ENCODE data around the gene SQSTM1. TPM values are rescaled to one million over a fixed set of nuclear protein-coding genes. Genes with fewer than 3 reads are reported as not detected.

SQSTM1 gene
- total and polyA plus RNA-seq, 7 donors, result 168 to 443 (median 301) TPM

DNA sequence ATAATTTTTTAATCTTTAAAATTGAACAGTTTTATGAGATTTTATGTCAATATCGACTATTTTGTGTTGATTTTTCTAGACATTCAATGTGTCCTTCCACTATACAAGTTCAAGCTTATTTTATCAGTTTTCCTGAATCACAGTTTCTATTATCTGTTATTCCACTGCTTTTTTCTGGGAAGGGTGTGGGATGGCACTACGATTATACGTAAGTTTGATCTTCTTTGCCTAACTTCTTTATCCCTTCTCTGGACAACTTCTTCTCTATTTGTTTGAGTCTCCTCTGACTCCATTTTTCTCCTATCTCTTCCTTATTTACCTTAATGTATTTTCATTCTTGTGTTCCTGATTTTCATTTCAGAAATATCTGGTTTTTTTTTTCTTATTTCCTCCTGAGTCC lies 62.5 kb downstream of the SQSTM1 start:
- no peak overlapping the region for H3K27ac ChIP-seq
- intact Hi-C loops (cut with DNase I), result no loop called here

DNA sequence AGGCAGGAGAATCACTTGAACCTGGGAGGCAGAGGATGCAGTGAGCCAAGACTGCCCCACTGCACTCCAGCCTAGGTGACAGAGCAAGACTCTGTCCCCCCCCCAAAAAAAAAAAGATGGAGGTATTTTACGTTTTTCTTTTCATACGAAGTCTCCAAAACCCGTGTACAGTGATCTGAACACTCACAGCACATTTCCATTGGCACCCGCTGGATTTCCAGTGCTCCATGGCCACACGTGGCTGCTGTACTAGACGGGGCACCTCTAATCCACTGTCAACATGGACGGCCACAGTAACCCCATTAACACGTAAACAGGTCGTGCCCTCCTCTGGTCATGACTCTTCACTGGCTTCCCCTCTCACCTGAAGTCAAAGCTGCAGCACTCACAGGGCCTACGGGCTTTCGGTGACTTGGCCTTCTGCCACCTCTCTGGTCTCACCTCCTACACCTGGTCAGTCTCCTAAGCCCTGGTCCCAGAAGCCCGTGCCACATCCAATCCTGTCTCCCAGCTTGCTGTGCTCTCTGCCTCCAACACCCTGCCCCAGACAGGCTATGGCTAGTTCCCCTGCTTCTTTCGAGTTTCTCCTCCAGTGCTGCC lies 64.9 kb downstream of the SQSTM1 start:
- WGBS, 2 donors, result 93 to 97% methylated on average over 13 of the region's 13 CpGs
- intact Hi-C loops (cut with DNase I), result no loop called here
- Histone ChIP-seq H3K27ac (peak overlapping the region in 2 of 4 donors; percentile 34 to 45), H3K27me3 (no peaks in the 10 kb centered on the region), H3K9me3 (peaks cover 0 to 13% (median 4%) of the 10 kb centered on the region in 4 donors), H3K4me1 (peaks cover 0 to 11% (median 9%) of the 10 kb centered on the region in 4 donors), H3K36me3 (peaks cover 19 to 72% (median 41%) of the 10 kb centered on the region in 4 donors), H3K4me3 (no peak overlapping the region)
- DNase-seq, result no peak
- no peak for TF ChIP-seq POLR2AphosphoS5 (IDR thresholded peaks at IDR 0.05)
- TF ChIP-seq EP300 (IDR thresholded peaks at IDR 0.05), result no peak
- TF ChIP-seq, protein P1, sequence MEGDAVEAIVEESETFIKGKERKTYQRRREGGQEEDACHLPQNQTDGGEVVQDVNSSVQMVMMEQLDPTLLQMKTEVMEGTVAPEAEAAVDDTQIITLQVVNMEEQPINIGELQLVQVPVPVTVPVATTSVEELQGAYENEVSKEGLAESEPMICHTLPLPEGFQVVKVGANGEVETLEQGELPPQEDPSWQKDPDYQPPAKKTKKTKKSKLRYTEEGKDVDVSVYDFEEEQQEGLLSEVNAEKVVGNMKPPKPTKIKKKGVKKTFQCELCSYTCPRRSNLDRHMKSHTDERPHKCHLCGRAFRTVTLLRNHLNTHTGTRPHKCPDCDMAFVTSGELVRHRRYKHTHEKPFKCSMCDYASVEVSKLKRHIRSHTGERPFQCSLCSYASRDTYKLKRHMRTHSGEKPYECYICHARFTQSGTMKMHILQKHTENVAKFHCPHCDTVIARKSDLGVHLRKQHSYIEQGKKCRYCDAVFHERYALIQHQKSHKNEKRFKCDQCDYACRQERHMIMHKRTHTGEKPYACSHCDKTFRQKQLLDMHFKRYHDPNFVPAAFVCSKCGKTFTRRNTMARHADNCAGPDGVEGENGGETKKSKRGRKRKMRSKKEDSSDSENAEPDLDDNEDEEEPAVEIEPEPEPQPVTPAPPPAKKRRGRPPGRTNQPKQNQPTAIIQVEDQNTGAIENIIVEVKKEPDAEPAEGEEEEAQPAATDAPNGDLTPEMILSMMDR (IDR thresholded peaks at IDR 0.05), result no peak
- TF ChIP-seq POLR2A (IDR thresholded peaks at IDR 0.05), result no peak

More for the DNA sequence above, 62.5 kb downstream of the SQSTM1 start:
- H3K4me1 ChIP-seq, result peaks cover 0 to 11% (median 9%) of the 10 kb centered on the region in 4 donors
- peaks cover 0 to 13% (median 4%) of the 10 kb centered on the region in 4 donors for H3K9me3 ChIP-seq
- H3K27me3 ChIP-seq, result no peaks in the 10 kb centered on the region
- H3K4me3 ChIP-seq, result no peak overlapping the region
- peaks cover 5 to 70% (median 33%) of the 10 kb centered on the region in 4 donors for H3K36me3 ChIP-seq
- 98% methylated on average over 3 of the region's 3 CpGs for WGBS, 2 donors
- TF ChIP-seq EP300 (IDR thresholded peaks at IDR 0.05), result no peak
- no peak for TF ChIP-seq POLR2AphosphoS5 (IDR thresholded peaks at IDR 0.05)
- TF ChIP-seq POLR2A (IDR thresholded peaks at IDR 0.05), result no peak
- TF ChIP-seq, protein P1 (IDR thresholded peaks at IDR 0.05), result no peak
- no peak for DNase-seq

DNA sequence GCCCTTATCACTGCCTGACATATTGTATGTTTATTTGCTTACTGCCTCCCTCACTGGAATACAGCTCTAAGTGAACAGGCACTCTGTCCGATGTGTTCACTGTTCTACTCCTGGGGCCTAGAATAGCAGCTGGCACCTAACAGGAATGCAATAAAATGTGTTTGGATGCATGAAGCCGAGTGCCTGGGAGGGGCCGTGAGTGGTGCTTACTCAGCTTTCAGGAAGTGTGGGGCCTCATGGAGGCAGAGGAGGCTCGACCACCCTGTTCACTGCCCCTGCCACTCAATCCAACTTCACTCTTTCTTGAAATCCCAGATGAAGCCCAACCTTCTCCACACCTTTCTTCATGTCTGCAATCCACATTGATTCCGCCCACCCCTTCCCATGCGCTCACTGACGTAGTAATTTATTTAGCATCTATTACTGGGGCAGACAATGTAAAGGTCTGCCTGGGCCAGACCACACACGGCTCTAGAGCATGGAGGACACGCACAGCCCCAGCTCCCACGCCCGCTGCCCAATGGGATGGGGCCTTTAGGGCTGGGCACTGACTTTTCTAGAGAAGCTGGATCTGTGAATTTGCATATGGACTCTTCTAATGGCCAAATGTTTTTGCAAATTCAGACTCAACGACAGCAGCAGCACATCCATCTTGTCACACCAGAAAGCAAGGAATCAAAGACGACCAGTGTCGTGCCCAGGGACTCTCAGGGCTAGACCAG lies 65.6 kb downstream of the SQSTM1 start:
- no peak overlapping the region for H3K4me3 ChIP-seq
- TF ChIP-seq, protein P1 (IDR thresholded peaks at IDR 0.05), result no peak
- no peak for TF ChIP-seq EP300 (IDR thresholded peaks at IDR 0.05)
- TF ChIP-seq POLR2A (IDR thresholded peaks at IDR 0.05), result no peak
- TF ChIP-seq POLR2AphosphoS5 (IDR thresholded peaks at IDR 0.05), result no peak
- peaks cover 26 to 77% (median 49%) of the 10 kb centered on the region in 4 donors for H3K36me3 ChIP-seq
- H3K4me1 ChIP-seq, result peaks cover 0 to 11% (median 9%) of the 10 kb centered on the region in 4 donors
- H3K9me3 ChIP-seq, result peaks cover 0 to 13% (median 4%) of the 10 kb centered on the region in 4 donors
- intact Hi-C loops (cut with DNase I), result no loop called here
- H3K27me3 ChIP-seq, result no peaks in the 10 kb centered on the region
- no peak for DNase-seq
- 78 to 88% methylated on average over 14 of the region's 14 CpGs for WGBS, 2 donors
- peak overlapping the region in 2 of 4 donors; percentile 34 to 45 for H3K27ac ChIP-seq

DNA sequence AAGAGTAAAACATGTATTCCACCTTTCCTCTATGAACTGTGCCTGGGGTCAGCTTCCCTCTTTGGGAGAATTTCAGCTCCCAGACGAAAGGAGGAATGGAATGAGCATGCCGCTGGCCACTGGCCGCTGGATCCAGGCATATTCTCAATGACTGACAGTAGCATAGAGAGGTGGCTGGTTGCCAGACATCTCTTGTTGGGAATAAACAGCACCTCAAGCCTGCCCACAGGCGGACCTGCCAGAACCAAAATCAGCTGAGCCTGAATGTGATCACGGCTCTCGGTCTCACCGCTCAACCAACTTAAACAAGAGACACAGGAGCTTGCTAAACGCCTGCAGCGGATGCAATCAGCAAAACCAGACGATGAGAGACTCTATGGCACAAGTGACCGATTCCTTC lies 66.4 kb downstream of the SQSTM1 start:
- intact Hi-C loops (cut with DNase I), result no loop called here
- 87 to 96% methylated on average over 11 of the region's 11 CpGs for WGBS, 2 donors
- Histone ChIP-seq H3K36me3 (peaks cover 28 to 84% (median 56%) of the 10 kb centered on the region in 4 donors), H3K27ac (no peak overlapping the region), H3K9me3 (peaks cover 0 to 13% (median 4%) of the 10 kb centered on the region in 4 donors), H3K4me1 (peaks cover 0 to 11% (median 9%) of the 10 kb centered on the region in 4 donors), H3K4me3 (no peak overlapping the region), H3K27me3 (no peaks in the 10 kb centered on the region)
- TF ChIP-seq, protein P1 (IDR thresholded peaks at IDR 0.05), result no peak
- TF ChIP-seq EP300 (IDR thresholded peaks at IDR 0.05), result no peak
- TF ChIP-seq POLR2A (IDR thresholded peaks at IDR 0.05), result no peak
- TF ChIP-seq POLR2AphosphoS5 (IDR thresholded peaks at IDR 0.05), result no peak
- DNase-seq, result no peak

Small RNA genes lying within 50 kb of the gene (small RNA-seq; reads per million reads assigned to genes)
- gene MIR1229, result 0 to 0.22 (median 0) reads per million in 3 donors
- gene RF00019, result 0 reads per million in 3 donors

Other genes starting within 250 kb of the SQSTM1 start
- gene HNRNPH1, start 197.2 kb upstream of the SQSTM1 start, total RNA-seq, result 100 to 1,000 TPM; 264 to 495 (median 312) TPM
- gene HNRNPH1, start 197.2 kb upstream of the SQSTM1 start, polyA plus RNA-seq, result 100 to 1,000 TPM in 1 of 3 donors, 10 to 100 TPM in 2; 63.8 to 255 (median 73.3) TPM
- gene CBY3, start 139.9 kb upstream of the SQSTM1 start, total RNA-seq, result under 1 TPM in 1 of 4 donors, not detected in 3; 0.66 TPM
- gene CBY3, start 139.9 kb upstream of the SQSTM1 start, polyA plus RNA-seq, result under 1 TPM in 1 of 3 donors, not detected in 2; 0.13 TPM
- gene CANX, start 121.9 kb upstream of the SQSTM1 start, total RNA-seq, result 100 to 1,000 TPM; 254 to 278 (median 267) TPM
- 100 to 1,000 TPM in 1 of 3 donors, 10 to 100 TPM in 2; 58.3 to 177 (median 77.2) TPM for gene CANX, start 121.9 kb upstream of the SQSTM1 start, polyA plus RNA-seq
- 10 to 100 TPM; 18.1 to 30.2 (median 25.9) TPM for gene MAML1, start 88.1 kb upstream of the SQSTM1 start, total RNA-seq
- 10 to 100 TPM in 1 of 3 donors, 1 to 10 TPM in 2; 7.2 to 15.8 (median 8.1) TPM for gene MAML1, start 88.1 kb upstream of the SQSTM1 start, polyA plus RNA-seq
- 1 to 10 TPM; 1.5 to 6.1 (median 5.4) TPM for gene LTC4S, start 26.9 kb upstream of the SQSTM1 start, total RNA-seq
- gene LTC4S, start 26.9 kb upstream of the SQSTM1 start, polyA plus RNA-seq, result 1 to 10 TPM in 2 of 3 donors, not detected in 1; 2.6 to 3.6 TPM
- 10 to 100 TPM; 27.8 to 56.8 (median 31.5) TPM for gene MGAT4B, start 14.0 kb upstream of the SQSTM1 start, total RNA-seq
- gene MGAT4B, start 14.0 kb upstream of the SQSTM1 start, polyA plus RNA-seq, result 100 to 1,000 TPM; 184 to 241 (median 232) TPM
- gene MRNIP, start 37.9 kb downstream of the SQSTM1 start, total RNA-seq, result 10 to 100 TPM; 30.7 to 59.8 (median 34.5) TPM
- gene MRNIP, start 37.9 kb downstream of the SQSTM1 start, polyA plus RNA-seq, result 10 to 100 TPM in 2 of 3 donors, 1 to 10 TPM in 1; 8.3 to 20.3 (median 11.4) TPM
- 1,000 to 10,000 TPM in 2 of 4 donors, 100 to 1,000 TPM in 2; 291 to 1,545 (median 1,005) TPM for gene TBC1D9B, start 87.0 kb downstream of the SQSTM1 start, total RNA-seq
- 10 to 100 TPM; 35.4 to 83.4 (median 36.8) TPM for gene TBC1D9B, start 87.0 kb downstream of the SQSTM1 start, polyA plus RNA-seq